ES-I3 (cell line): Measurements from ENCODE around the gene SMCO4.
A peak's percentile ranks its signal among the peaks of the same experiment; 100 is the strongest.
"Not testable (repeated sequence)": the region's sequence is repeated elsewhere in the genome, so short reads cannot be mapped to it uniquely, and the experiment has no call there.

ENCODE experiments used
- H3K36me3 ChIP-seq: 2 replicates; pipeline ENCODE4 v1.6.1; 2013; ENCODE audit warnings: mild to moderate bottlenecking, low read length, control low read depth, moderate library complexity; ENCODE audit not compliant: insufficient read depth
- H3K4me1 ChIP-seq: 2 replicates; pipeline ENCODE4 v1.6.1; 2013; ENCODE audit warnings: mild to moderate bottlenecking, control low read depth, low read length; ENCODE audit not compliant: insufficient read depth
- H3K9ac ChIP-seq: 2 replicates; pipeline ENCODE4 v1.6.1; 2013; ENCODE audit warnings: low read depth, mild to moderate bottlenecking, low read length, moderate library complexity
- H3K9me3 ChIP-seq: 2 replicates; pipeline ENCODE4 v1.6.1; 2013; ENCODE audit warnings: mild to moderate bottlenecking, low read length, moderate library complexity; ENCODE audit not compliant: control insufficient read depth, insufficient read depth

SMCO4 gene

GRCh38 chr11:93477684-93478234 is 65.4 kb downstream of the SMCO4 start:
- Histone ChIP-seq H3K9ac (0 out of 2 replicates have a peak overlapping the region, but pooled peaks have one; percentile 2), H3K36me3 (peaks cover 5% of the 10 kb centered on the region; the same call in 1 of the 2 replicates), H3K4me1 (peaks cover 18% of the 10 kb centered on the region), H3K9me3 (no peaks in the 10 kb centered on the region; the same call in 1 of the 2 replicates)

GRCh38 chr11:93476796-93477195 is 66.4 kb downstream of the SMCO4 start:
- no peaks in the 10 kb centered on the region; the same call in 1 of the 2 replicates for H3K9me3 ChIP-seq
- no peak overlapping the region for H3K9ac ChIP-seq
- H3K36me3 ChIP-seq, result peaks cover 5% of the 10 kb centered on the region; the same call in 1 of the 2 replicates
- peaks cover 18% of the 10 kb centered on the region for H3K4me1 ChIP-seq

GRCh38 chr11:93474123-93474522 is 69.1 kb downstream of the SMCO4 start:
- Histone ChIP-seq H3K36me3 (peaks cover 5% of the 10 kb centered on the region; the same call in 1 of the 2 replicates), H3K9me3 (no peaks in the 10 kb centered on the region; the same call in 1 of the 2 replicates), H3K4me1 (peaks cover 18% of the 10 kb centered on the region), H3K9ac (no peak overlapping the region)

- no peaks in the 10 kb centered on the region for H3K36me3 ChIP-seq
- H3K4me1 ChIP-seq, result no peaks in the 10 kb centered on the region
- no peak overlapping the region for H3K9ac ChIP-seq
- H3K9me3 ChIP-seq, result no peaks in the 10 kb centered on the region; the same call in 1 of the 2 replicates
Observed at GRCh38 chr11:93468290-93468689, 74.9 kb downstream of the SMCO4 start.

GRCh38 chr11:93467054-93467453 is 76.1 kb downstream of the SMCO4 start:
- no peaks in the 10 kb centered on the region for H3K4me1 ChIP-seq
- H3K9me3 ChIP-seq, result no peaks in the 10 kb centered on the region; the same call in 1 of the 2 replicates
- no peak overlapping the region for H3K9ac ChIP-seq
- no peaks in the 10 kb centered on the region for H3K36me3 ChIP-seq

GRCh38 chr11:93464927-93465540 is 78.2 kb downstream of the SMCO4 start:
- H3K9me3 ChIP-seq, result no peaks in the 10 kb centered on the region; the same call in 1 of the 2 replicates

GRCh38 chr11:93463666-93464065 is 79.5 kb downstream of the SMCO4 start:
- H3K9me3 ChIP-seq, H3K36me3 ChIP-seq, H3K4me1 ChIP-seq, H3K9ac ChIP-seq: not testable (repeated sequence)

More at GRCh38 chr11:93464927-93465540, 78.2 kb downstream of the SMCO4 start:
- H3K9ac ChIP-seq, result no peak overlapping the region
- no peaks in the 10 kb centered on the region for H3K36me3 ChIP-seq
- no peaks in the 10 kb centered on the region for H3K4me1 ChIP-seq

GRCh38 chr11:93458286-93458685 is 84.9 kb downstream of the SMCO4 start:
- H3K9me3 ChIP-seq, result no peaks in the 10 kb centered on the region
- no peak overlapping the region for H3K9ac ChIP-seq
- H3K4me1 ChIP-seq, result no peaks in the 10 kb centered on the region
- H3K36me3 ChIP-seq, result no peaks in the 10 kb centered on the region

GRCh38 chr11:93444617-93445073 is 98.5 kb downstream of the SMCO4 start:
- Histone ChIP-seq H3K9me3 (no peaks in the 10 kb centered on the region), H3K9ac (peak overlapping the region; percentile 24; the same call in 1 of the 2 replicates), H3K4me1 (no peaks in the 10 kb centered on the region), H3K36me3 (no peaks in the 10 kb centered on the region)

GRCh38 chr11:93443232-93443631 is 100.0 kb downstream of the SMCO4 start:
- H3K9me3 ChIP-seq, H3K4me1 ChIP-seq, H3K36me3 ChIP-seq, H3K9ac ChIP-seq: not testable (repeated sequence)

- Histone ChIP-seq H3K36me3 (no peaks in the 10 kb centered on the region), H3K4me1 (no peaks in the 10 kb centered on the region), H3K9ac (no peak overlapping the region), H3K9me3 (no peaks in the 10 kb centered on the region)
Observed at GRCh38 chr11:93432247-93432646, 110.9 kb downstream of the SMCO4 start.
